Regular cardiac myocyte (primary cell): ENCODE results near the gene DNAAF1. TPM values are rescaled to one million over a fixed set of nuclear protein-coding genes. Genes with fewer than 3 reads are reported as not detected.

Experiments used
- total RNA-seq: library from RNA; depleted of rRNA; stranded (reverse); fragments of >200 nt; gene quantifications from 2 replicates; pipeline ENCODE4 v1.2.3, GENCODE V29; 2014

Gene DNAAF1
- total RNA-seq, result not detected in 2 replicates

GRCh38 chr16:84144859-84145639, at the start of gene DNAAF1, which contains the start of gene HSDL1:
Gene DNAAF1 (plus strand): TSS chr16:84145308. CDS start chr16:84145441, 133 bp downstream.
Gene HSDL1 (minus strand): TSS chr16:84145177. CDS start chr16:84131321, 13,856 bp downstream.

GRCh38 chr16:84116720-84117493, 28.2 kb upstream of the DNAAF1 start, which contains the start of gene MBTPS1:
Gene MBTPS1 (minus strand): TSS chr16:84116942. CDS start chr16:84101783, 15,159 bp downstream.

GRCh38 chr16:84186685-84187437, 41.8 kb downstream of the DNAAF1 start, which contains the start of gene TAF1C:
Gene TAF1C (minus strand): TSS chr16:84187057. CDS start chr16:84184988, 2,069 bp downstream.

GRCh38 chr16:84190731-84191388, 45.8 kb downstream of the DNAAF1 start, which contains the start of gene ADAD2:
Gene ADAD2 (plus strand): TSS chr16:84191157. CDS start chr16:84191231, 74 bp downstream.

Other genes starting within 250 kb of the DNAAF1 start
- 2.1 and 4.5 TPM in 2 replicates for gene MLYCD, start 246.2 kb upstream of the DNAAF1 start, total RNA-seq
- 1.1 and 1.3 TPM in 2 replicates for gene OSGIN1, start 192.1 kb upstream of the DNAAF1 start, total RNA-seq
- gene NECAB2, start 177.1 kb upstream of the DNAAF1 start, total RNA-seq, result not detected in 2 replicates
- gene SLC38A8, start 102.5 kb upstream of the DNAAF1 start, total RNA-seq, result not detected in 2 replicates
- gene MBTPS1, start 28.4 kb upstream of the DNAAF1 start, total RNA-seq, result 123 and 134 TPM in 2 replicates
- gene HSDL1, start 131 bp upstream of the DNAAF1 start, total RNA-seq, result 20.1 and 29.0 TPM in 2 replicates
- 15.1 and 16.9 TPM in 2 replicates for gene TAF1C, start 41.7 kb downstream of the DNAAF1 start, total RNA-seq
- gene ADAD2, start 45.8 kb downstream of the DNAAF1 start, total RNA-seq, result not detected in 2 replicates
- gene KCNG4, start 94.7 kb downstream of the DNAAF1 start, total RNA-seq, result not detected in 2 replicates
- gene WFDC1, start 149.6 kb downstream of the DNAAF1 start, total RNA-seq, result 3.3 and 10.7 TPM in 2 replicates
- gene ATP2C2, start 223.2 kb downstream of the DNAAF1 start, total RNA-seq, result not detected in 2 replicates